Left ventricle myocardium inferior (tissue), 1 donor: Measurements from ENCODE around the gene CNTN1. TPM values are rescaled to one million over a fixed set of nuclear protein-coding genes. Genes with fewer than 3 reads are reported as not detected.

Experiments
- DNase-seq: peaks from one replicate; pipeline ENCODE4 v3.0.0-alpha.2; 2020
- H3K27ac ChIP-seq: fragments of 200-600 bp; replicated peaks from 2 replicates; pipeline ENCODE4 v1.8.0; 2021
- H3K27me3 ChIP-seq: fragments of 200-600 bp; 2 replicates; pipeline ENCODE4 v1.8.0; 2021; ENCODE audit warnings: low read depth
- H3K36me3 ChIP-seq: fragments of 200-600 bp; 2 replicates; pipeline ENCODE4 v1.8.0; 2021
- H3K4me1 ChIP-seq: fragments of 200-600 bp; 2 replicates; pipeline ENCODE4 v1.8.0; 2021
- H3K4me3 ChIP-seq: fragments of 200-600 bp; 2 replicates; pipeline ENCODE4 v1.8.0; 2021; ENCODE audit warnings: mild to moderate bottlenecking, moderate library complexity
- H3K9me3 ChIP-seq: fragments of 200-600 bp; replicated peaks from 2 replicates; pipeline ENCODE4 v1.8.0; 2021
- intact Hi-C: fragments of 100-400 bp; cut with micrococcal nuclease; formaldehyde crosslinking; loops from one replicate; pipeline ENCODE4 v1.11.0; 2022
- total RNA-seq: library from RNA; stranded (reverse); fragmentation: NEBNext Ultra II Directional; extraction: Animal tissue kit (Norgen Biotek cat#: 25700); gene quantifications from one replicate; pipeline ENCODE4 v1.2.1, GENCODE V29; 2021
- TF ChIP-seq, protein P1 (sequence below): fragments of 200-600 bp; IDR thresholded peaks from 2 replicates; pipeline ENCODE4 v1.8.0; 2021; ENCODE audit warnings: antibody characterized with exemption, mild to moderate bottlenecking, borderline replicate concordance
- donor health status: DM: no; HTN: yes; CAD: no; lungs with severe emphysema.

CNTN1 gene
- total RNA-seq, 1 donor from 2014 or later = 0.11 TPM

GRCh38 chr12:40681148-40681547, 11.1 kb upstream of the CNTN1 start:
- Histone ChIP-seq H3K36me3 (no peaks in the 10 kb centered on the region), H3K27me3 (peaks cover 4% of the 10 kb centered on the region), H3K4me3 (no peak overlapping the region), H3K9me3 (peaks cover 19% of the 10 kb centered on the region), H3K4me1 (no peaks in the 10 kb centered on the region), H3K27ac (no peak overlapping the region)
- DNase-seq = no peak
- intact Hi-C loops = no loop called here
- TF ChIP-seq, protein P1, sequence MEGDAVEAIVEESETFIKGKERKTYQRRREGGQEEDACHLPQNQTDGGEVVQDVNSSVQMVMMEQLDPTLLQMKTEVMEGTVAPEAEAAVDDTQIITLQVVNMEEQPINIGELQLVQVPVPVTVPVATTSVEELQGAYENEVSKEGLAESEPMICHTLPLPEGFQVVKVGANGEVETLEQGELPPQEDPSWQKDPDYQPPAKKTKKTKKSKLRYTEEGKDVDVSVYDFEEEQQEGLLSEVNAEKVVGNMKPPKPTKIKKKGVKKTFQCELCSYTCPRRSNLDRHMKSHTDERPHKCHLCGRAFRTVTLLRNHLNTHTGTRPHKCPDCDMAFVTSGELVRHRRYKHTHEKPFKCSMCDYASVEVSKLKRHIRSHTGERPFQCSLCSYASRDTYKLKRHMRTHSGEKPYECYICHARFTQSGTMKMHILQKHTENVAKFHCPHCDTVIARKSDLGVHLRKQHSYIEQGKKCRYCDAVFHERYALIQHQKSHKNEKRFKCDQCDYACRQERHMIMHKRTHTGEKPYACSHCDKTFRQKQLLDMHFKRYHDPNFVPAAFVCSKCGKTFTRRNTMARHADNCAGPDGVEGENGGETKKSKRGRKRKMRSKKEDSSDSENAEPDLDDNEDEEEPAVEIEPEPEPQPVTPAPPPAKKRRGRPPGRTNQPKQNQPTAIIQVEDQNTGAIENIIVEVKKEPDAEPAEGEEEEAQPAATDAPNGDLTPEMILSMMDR = no peak

- TF ChIP-seq, protein P1 = no peak
- Histone ChIP-seq H3K36me3 (no peaks in the 10 kb centered on the region), H3K4me1 (no peaks in the 10 kb centered on the region), H3K9me3 (no peaks in the 10 kb centered on the region), H3K27me3 (peaks cover 18% of the 10 kb centered on the region), H3K27ac (no peak overlapping the region), H3K4me3 (no peak overlapping the region)
- intact Hi-C loops = no loop called here
- no peak for DNase-seq
Measured at GRCh38 chr12:40684986-40685385, 7.3 kb upstream of the CNTN1 start.

GRCh38 chr12:40688085-40688725, 4.0 kb upstream of the CNTN1 start:
- Histone ChIP-seq H3K36me3 (no peaks in the 10 kb centered on the region), H3K27ac (no peak overlapping the region), H3K9me3 (no peaks in the 10 kb centered on the region), H3K4me3 (no peak overlapping the region), H3K4me1 (peaks cover 13% of the 10 kb centered on the region), H3K27me3 (peaks cover 47% of the 10 kb centered on the region)
- TF ChIP-seq, protein P1 = no peak
- DNase-seq = no peak
- intact Hi-C loops = no loop called here

- intact Hi-C loops = no loop called here
- H3K4me3 ChIP-seq = no peak overlapping the region
- no peaks in the 10 kb centered on the region for H3K9me3 ChIP-seq
- H3K36me3 ChIP-seq = no peaks in the 10 kb centered on the region
- no peak overlapping the region for H3K27ac ChIP-seq
- TF ChIP-seq, protein P1 = no peak
- peaks cover 60% of the 10 kb centered on the region for H3K27me3 ChIP-seq
- no peak for DNase-seq
- H3K4me1 ChIP-seq = peaks cover 17% of the 10 kb centered on the region
Measured at GRCh38 chr12:40689576-40689975, 2.7 kb upstream of the CNTN1 start.

DNA sequence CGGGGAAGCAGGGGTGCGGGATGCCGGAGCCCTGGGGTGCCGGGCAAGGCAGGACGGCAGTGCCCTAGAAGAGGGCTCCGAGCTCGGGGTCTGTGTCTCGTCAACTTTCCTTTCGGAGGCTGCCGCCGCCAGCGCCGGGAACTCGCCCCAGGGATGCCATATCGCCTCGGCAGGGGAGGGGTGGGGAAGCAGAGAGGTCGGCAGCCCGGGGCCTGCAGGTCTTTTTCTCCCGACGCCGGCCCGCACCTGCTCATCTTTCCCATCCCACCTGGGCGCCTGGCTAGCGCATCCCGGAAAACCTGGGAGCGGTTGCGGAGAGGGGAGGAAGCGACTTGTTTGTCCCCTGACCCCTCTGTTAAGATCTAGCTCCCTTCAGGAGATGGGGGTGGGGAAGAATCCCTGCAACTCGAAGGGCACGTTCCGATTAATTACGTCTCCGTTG, 547 bp downstream of the CNTN1 start:
- TF ChIP-seq, protein P1 = no peak
- Histone ChIP-seq H3K4me3 (peak overlapping the region; percentile 58), H3K27ac (no peak overlapping the region), H3K4me1 (peaks cover 17% of the 10 kb centered on the region), H3K36me3 (no peaks in the 10 kb centered on the region), H3K27me3 (peaks cover 62% of the 10 kb centered on the region), H3K9me3 (no peaks in the 10 kb centered on the region)
- DNase-seq = no peak
- intact Hi-C loops = no loop called here
